H1 (cell line): ENCODE results near the gene EYA2. TPM values are rescaled to one million over a fixed set of nuclear protein-coding genes. Genes with fewer than 3 reads are reported as not detected.

Source experiments
- BRCA1 ChIP-seq: IDR thresholded peaks from 2 replicates; pipeline ENCODE4 v1.6.1; 2012; ENCODE audit warnings: low read depth, low read length, improper control_type of control experiment
- CHD7 ChIP-seq: fragments of 300-600 bp; sonication (generic); IDR thresholded peaks from 2 replicates; pipeline ENCODE4 v1.7.1; 2012; ENCODE audit warnings: low read length, moderate library complexity, mild to moderate bottlenecking, inconsistent platforms; ENCODE audit not compliant: insufficient replicate concordance
- EGR1 ChIP-seq: IDR thresholded peaks from 2 replicates; pipeline ENCODE4 v1.6.1; 2011; ENCODE audit warnings: low read depth, low read length, borderline replicate concordance
- HDAC2 ChIP-seq, 2 experiments: fragments of 300-600 bp in 1 of 2; sonication (generic) in 1 of 2; IDR thresholded peaks; 2 replicates each; pipeline ENCODE4 v1.6.1; 2011 to 2012; ENCODE audit warnings: low read depth in 2 of 2, low read length in 2 of 2, mild to moderate bottlenecking in 2 of 2, moderate library complexity in 2 of 2, borderline replicate concordance in 1 of 2, inconsistent platforms in 1 of 2
- NRF1 ChIP-seq: IDR thresholded peaks from 2 replicates; pipeline ENCODE4 v1.6.1; 2011; ENCODE audit warnings: mild to moderate bottlenecking, low read depth, low read length, improper control_type of control experiment
- SIN3A ChIP-seq, 2 experiments: IDR thresholded peaks in 1 of 2; conservative IDR thresholded peaks in 1 of 2; 2 replicates each; pipeline ENCODE4 v1.6.1; 2011 to 2012; ENCODE audit warnings: low read length in 2 of 2, improper control_type of control experiment in 1 of 2, low read depth in 1 of 2, mild to moderate bottlenecking in 1 of 2
- SIX5 ChIP-seq: IDR thresholded peaks from 2 replicates; pipeline ENCODE4 v1.6.1; 2011; ENCODE audit warnings: mild to moderate bottlenecking, low read depth, low read length
- TAF7 ChIP-seq: optimal IDR thresholded peaks from 2 replicates; pipeline ENCODE3; 2011; ENCODE audit warnings: low read depth, mild to moderate bottlenecking, inconsistent platforms, low read length, moderate library complexity, borderline replicate concordance
- polyA plus RNA-seq, 7 experiments: library from polyadenylated mRNA; depleted of rRNA in 3 of 7; stranded (reverse) in 5 of 7; unstranded in 2 of 7; fragments of >200 nt in 5 of 7; fragments of 200-250 nt in 2 of 7; gene quantifications; 1 replicate in 5 of 7; 2 replicates in 1 of 7; 4 replicates in 1 of 7; pipeline versions ENCODE4 v1.2.1 to v1.2.3, GENCODE V29; 2011 to 2013; ENCODE audit warnings: missing spikeins in 2 of 7, mixed read lengths in 2 of 7
- total RNA-seq: library from RNA; stranded (reverse); fragmentation: NEBNext Ultra II Directional; extraction: Animal tissue kit (Norgen Biotek cat#: 25700); gene quantifications from 2 replicates; pipeline ENCODE4 v1.2.1, GENCODE V29; 2021
- TF ChIP-seq, protein P1 (sequence below): IDR thresholded peaks from 2 replicates; pipeline ENCODE4 v1.6.1; 2012; ENCODE audit warnings: low read length, inconsistent platforms

The EYA2 gene
- total and polyA plus RNA-seq, 2 of the 8 experiments (the other 6 are each of a cell fraction or from before 2014, with no cell fraction given) = 1.6 to 1.7 TPM

GRCh38 chr20:47041396-47041899, 146.8 kb downstream of the EYA2 start (continued):
- TF ChIP-seq CHD7 (no peak), SIX5 (no peak), BRCA1 (no peak), TAF7 (no peak), NRF1 (no peak), EGR1 (no peak), SIN3A (conservative IDR thresholded peaks at IDR 0.05 in 1 of 2, IDR thresholded peaks at IDR 0.05 in 1 of 2; ENCODE audit: low read depth in 1 of 2, low read length in 2 of 2) (no peak), HDAC2 (IDR thresholded peaks at IDR 0.05; ENCODE audit: borderline replicate concordance in 1 of 2, low read depth in 2 of 2, low read length in 2 of 2) (no peak)
- TF ChIP-seq, protein P1, sequence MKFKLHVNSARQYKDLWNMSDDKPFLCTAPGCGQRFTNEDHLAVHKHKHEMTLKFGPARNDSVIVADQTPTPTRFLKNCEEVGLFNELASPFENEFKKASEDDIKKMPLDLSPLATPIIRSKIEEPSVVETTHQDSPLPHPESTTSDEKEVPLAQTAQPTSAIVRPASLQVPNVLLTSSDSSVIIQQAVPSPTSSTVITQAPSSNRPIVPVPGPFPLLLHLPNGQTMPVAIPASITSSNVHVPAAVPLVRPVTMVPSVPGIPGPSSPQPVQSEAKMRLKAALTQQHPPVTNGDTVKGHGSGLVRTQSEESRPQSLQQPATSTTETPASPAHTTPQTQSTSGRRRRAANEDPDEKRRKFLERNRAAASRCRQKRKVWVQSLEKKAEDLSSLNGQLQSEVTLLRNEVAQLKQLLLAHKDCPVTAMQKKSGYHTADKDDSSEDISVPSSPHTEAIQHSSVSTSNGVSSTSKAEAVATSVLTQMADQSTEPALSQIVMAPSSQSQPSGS = no peak
